SU-DHL-6 (cell line): ENCODE data around the gene PDE4B.
"Not testable (repeated sequence)": the region's sequence is repeated elsewhere in the genome, so short reads cannot be mapped to it uniquely, and the experiment has no call there.

Source experiments
- EZH2phosphoT487 ChIP-seq: fragments of 200-600 bp; sonication (generic), shearing (Covaris generic); conservative IDR thresholded peaks from 2 replicates; pipeline ENCODE4 v1.6.1; 2018; ENCODE audit warnings: mild to moderate bottlenecking, antibody characterized with exemption, low read length, moderate library complexity, mixed read lengths
- TF ChIP-seq, protein P1 (sequence below): fragments of 200-600 bp; sonication (generic); IDR thresholded peaks from one replicate; pipeline ENCODE4 v1.5.1; 2017; ENCODE audit warnings: antibody characterized with exemption, mild to moderate bottlenecking, low read length, moderate library complexity; ENCODE audit not compliant: insufficient read depth, poor library complexity, severe bottlenecking

DNA sequence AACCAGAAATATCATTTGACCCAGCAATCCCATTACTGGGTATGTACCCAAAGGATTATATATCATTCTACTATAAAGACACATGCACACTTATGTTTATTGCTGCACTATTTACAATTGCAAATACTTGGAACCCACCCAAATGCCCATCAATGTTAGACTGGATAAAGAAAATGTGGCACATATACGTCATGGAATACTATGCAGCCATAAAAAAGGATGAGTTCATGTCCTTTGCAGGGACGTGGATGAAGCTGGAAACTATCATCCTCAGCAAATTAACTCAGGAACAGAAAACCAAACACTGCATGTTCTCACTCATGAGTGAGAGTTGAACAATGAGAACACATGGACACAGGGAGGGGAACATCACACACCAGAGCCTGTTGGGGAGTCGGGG lies 85.6 kb downstream of the PDE4B start:
- TF ChIP-seq, protein P1, sequence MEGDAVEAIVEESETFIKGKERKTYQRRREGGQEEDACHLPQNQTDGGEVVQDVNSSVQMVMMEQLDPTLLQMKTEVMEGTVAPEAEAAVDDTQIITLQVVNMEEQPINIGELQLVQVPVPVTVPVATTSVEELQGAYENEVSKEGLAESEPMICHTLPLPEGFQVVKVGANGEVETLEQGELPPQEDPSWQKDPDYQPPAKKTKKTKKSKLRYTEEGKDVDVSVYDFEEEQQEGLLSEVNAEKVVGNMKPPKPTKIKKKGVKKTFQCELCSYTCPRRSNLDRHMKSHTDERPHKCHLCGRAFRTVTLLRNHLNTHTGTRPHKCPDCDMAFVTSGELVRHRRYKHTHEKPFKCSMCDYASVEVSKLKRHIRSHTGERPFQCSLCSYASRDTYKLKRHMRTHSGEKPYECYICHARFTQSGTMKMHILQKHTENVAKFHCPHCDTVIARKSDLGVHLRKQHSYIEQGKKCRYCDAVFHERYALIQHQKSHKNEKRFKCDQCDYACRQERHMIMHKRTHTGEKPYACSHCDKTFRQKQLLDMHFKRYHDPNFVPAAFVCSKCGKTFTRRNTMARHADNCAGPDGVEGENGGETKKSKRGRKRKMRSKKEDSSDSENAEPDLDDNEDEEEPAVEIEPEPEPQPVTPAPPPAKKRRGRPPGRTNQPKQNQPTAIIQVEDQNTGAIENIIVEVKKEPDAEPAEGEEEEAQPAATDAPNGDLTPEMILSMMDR = not testable (repeated sequence)
- TF ChIP-seq EZH2phosphoT487 = not testable (repeated sequence)
